Fibroblast of skin of back (primary cell): ENCODE measurements around the gene UGT1A7.

Source experiments
- DNase-seq: peaks from one replicate; pipeline ENCODE4 v3.0.0-alpha.2; 2013

UGT1A7 gene

DNA sequence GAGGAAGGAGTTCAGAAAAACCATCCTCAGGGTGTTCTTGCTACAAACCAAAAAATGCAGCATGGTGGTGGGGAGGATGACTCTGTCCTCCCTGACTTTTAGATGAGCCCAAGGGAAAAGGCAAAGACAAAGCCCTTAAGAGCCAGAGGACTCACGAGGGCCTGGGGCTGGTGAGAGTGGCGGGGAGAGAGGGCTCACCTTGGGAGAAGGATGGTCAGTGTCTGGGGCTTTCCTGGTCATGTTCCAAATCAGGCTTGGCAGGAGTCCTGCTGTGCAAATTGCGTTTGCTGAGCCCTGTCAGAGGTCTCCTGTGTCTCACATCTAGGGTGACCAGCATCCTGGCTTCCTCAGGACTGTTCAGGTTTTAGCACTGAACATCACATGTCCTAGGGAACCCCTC lies 83.1 kb downstream of the UGT1A7 start:
- DNase-seq = no peak

DNA sequence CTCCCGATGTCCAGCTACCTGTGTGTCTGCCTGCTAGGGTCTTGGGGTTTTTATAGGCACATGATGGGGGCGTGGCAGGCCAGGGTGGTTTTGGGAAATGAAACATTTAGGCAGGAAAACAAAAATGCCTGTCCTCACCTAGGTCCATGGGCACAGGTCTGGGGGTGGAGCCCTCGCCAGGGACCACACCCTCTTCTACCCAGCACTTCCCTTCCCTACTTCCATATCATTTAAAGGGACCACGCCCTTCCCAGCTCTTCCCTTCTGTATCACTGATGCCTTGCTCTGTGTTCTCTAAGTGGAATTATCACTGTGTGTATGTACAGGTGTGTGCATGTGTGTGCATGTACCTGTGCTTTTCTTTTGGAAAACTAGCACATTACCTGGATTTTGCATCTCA lies 84.7 kb downstream of the UGT1A7 start:
- DNase-seq = no peak

DNA sequence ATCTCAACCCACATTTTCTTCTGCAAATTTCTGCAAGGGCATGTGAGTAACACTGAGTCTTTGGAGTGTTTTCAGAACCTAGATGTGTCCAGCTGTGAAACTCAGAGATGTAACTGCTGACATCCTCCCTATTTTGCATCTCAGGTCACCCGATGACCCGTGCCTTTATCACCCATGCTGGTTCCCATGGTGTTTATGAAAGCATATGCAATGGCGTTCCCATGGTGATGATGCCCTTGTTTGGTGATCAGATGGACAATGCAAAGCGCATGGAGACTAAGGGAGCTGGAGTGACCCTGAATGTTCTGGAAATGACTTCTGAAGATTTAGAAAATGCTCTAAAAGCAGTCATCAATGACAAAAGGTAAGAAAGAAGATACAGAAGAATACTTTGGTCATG lies 86.4 kb downstream of the UGT1A7 start:
- DNase-seq = no peak

DNA sequence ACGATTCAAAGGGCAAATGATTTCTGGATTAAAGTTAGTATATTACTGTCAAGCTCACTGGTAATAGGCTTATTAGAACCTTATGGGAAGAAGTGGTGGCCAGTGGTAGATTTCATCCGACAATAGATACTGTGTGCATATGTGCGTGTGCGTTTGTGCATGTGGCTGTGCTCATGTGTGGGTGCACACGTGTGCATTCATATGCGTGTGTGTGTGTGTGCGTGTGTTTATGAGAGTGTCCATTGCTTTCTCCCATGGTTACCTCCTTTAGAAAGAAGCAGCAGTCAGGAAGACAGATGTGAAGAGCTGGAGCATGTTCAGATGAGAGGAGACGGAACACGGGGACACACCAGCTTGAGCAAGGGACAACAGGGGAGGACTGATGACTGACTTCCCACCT lies 87.6 kb downstream of the UGT1A7 start:
- no peak for DNase-seq

DNA sequence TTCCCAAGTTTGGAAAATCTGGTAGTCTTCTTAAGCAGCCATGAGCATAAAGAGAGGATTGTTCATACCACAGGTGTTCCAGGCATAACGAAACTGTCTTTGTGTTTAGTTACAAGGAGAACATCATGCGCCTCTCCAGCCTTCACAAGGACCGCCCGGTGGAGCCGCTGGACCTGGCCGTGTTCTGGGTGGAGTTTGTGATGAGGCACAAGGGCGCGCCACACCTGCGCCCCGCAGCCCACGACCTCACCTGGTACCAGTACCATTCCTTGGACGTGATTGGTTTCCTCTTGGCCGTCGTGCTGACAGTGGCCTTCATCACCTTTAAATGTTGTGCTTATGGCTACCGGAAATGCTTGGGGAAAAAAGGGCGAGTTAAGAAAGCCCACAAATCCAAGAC lies 90.5 kb downstream of the UGT1A7 start:
- DNase-seq = no peak

DNA sequence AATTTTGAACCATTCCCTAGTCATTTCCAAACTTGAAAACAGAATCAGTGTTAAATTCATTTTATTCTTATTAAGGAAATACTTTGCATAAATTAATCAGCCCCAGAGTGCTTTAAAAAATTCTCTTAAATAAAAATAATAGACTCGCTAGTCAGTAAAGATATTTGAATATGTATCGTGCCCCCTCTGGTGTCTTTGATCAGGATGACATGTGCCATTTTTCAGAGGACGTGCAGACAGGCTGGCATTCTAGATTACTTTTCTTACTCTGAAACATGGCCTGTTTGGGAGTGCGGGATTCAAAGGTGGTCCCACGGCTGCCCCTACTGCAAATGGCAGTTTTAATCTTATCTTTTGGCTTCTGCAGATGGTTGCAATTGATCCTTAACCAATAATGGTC lies 90.9 kb downstream of the UGT1A7 start:
- no peak for DNase-seq

DNA sequence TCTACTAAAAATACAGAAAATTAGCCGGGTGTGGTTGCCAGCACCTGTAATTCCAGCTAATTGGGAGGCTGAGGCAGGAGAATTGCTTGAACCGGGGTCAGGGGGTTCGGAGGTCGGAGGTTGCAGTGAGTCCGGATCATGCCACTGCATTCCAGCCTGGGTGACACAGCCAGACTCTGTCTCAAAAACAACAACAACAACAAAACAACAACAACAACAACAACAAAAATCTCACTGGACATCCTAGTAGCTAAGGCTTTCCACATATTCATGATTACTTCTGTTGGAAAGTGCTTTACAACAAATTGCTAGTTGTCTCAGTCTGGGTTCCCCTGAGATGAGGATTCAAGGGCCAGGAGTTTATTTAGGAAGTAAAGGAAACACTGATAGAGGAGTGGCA lies 92.2 kb downstream of the UGT1A7 start:
- DNase-seq = no peak

DNA sequence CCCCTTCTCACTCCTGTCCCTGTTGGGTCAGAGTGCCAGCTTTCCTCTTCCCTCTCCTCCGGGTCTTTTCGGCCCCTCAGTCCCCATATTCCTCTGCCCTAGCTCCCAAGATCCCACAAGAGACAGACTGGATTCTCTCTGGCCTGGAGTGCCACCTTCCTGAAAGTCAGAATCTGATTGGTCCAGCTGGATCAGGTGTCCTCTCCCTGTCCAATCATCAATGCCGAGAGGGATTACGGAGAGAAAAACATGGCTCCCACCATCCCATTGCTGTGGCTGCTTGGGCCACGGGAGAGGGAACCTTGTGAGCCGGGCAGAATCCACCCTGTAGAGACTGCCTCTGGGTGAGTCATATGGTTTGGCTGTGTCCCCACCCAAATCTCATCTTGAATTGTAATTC lies 93.7 kb downstream of the UGT1A7 start:
- DNase-seq = no peak

DNA sequence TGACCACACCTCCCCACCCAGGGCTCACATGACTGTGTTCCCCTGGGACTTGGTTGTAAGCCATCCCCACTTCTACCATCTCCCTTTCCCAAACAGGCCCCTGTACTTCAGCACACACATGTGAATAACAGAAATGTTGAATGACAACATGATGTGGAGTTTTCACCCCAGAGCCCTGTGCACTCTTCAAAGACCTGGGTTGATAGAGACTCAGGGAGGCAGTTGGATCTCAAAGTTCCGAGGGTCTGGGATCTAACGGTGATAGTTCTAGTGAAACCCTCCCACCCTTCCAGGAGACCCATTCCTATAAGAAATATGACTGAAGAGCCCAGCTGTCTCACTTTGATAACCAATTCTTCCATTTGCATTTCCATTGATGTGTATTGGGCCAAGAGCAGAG lies 96.3 kb downstream of the UGT1A7 start, which contains the start of gene MROH2A:
MROH2A (plus strand) TSS at position 301 of the 400 bp plus-strand sequence. CDS start 1,029 bp downstream, outside the sequence.
- DNase-seq = no peak

DNA sequence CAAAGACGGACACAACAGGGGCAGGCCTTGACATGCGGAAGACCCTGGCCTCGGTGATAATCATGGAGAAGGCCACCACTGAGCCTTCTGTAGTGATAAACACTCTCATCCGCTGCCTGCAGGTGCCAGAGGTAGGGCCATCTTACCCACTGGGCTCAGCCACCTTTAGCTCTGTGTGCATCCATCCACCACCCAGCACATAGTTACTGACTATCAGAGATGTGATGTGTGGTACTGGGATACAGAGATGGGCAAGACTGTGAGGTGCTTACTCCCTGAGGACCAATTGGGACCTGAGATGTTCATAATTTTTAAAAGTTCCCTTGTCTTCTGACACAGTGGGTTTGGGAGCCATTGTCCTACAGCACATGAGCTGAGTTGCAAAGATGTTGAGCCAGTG lies 98.0 kb downstream of the UGT1A7 start:
- DNase-seq = no peak

DNA sequence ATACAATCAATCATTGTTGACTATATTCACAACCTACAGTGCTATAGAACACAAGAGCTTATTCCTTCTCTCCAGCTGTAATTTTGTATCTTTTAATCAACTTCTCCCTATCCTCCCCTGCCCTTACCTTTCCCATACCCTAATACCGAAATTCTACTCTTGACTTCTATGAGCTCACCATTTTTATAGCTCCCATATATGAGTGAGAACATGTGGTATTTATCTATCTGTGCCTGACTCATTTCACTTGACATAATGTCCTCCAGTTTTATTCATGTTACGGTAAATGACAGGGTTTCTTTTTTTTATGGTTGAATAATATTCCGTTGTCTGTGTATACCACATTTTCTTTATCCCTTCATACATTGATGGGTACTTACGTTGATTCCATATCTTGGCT lies 99.1 kb downstream of the UGT1A7 start:
- no peak for DNase-seq

DNA sequence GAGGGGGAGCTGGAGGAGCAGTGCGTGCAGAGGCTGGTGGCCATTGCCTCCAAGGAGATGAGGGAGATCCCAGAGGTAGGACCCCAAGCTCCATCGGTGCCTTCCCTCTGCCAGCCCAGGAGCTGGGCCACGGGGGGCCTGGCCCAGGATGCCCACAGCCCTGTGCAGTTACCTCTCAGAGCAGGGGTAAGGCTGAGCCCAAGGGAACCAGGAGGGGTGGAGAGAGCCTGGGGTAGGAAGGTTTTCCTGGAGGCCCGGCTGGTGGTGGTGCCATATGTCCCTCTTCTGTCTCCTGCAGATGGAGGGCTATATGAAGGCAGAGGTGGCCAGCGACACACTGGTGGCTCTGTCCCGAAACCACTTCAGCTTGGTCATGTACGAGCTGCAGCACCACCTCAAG lies 107.9 kb downstream of the UGT1A7 start:
- DNase-seq = no peak

DNA sequence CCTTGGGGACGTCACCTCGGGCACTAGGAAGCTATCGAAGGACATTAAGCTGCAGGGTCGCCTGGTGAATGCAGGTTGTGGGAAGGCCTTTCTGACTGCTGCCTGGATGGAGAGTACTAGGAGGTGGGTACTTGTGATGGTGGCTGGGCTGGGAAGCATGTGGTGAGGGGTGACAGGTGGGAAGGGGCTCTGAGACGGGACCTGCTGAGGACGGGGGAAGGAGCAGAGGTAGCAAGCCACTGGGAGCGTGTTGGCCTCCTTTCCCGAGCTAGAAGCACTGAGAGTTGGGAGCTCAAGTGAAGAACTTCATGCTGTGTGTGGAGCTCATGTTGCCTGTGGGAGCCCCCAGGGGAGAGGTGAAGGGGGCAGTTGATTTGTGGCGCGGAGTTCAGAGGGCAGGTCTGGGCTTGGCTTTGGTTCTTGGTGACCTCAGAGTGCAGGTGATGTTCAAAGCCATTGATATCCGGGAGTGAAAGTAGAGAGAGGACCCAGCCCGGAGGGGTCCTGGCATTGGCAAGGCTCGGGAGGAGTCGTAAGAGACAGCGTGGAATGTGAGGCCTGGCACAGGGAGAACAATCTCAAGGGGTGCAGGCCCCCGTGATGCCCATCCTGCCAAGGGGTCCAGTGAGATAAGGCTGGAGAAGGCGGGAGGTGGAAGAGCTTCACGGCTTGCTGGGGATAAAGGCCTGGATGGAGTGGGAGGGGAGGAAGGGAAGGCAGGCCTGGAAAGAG lies 109.6 kb downstream of the UGT1A7 start:
- no peak for DNase-seq

DNA sequence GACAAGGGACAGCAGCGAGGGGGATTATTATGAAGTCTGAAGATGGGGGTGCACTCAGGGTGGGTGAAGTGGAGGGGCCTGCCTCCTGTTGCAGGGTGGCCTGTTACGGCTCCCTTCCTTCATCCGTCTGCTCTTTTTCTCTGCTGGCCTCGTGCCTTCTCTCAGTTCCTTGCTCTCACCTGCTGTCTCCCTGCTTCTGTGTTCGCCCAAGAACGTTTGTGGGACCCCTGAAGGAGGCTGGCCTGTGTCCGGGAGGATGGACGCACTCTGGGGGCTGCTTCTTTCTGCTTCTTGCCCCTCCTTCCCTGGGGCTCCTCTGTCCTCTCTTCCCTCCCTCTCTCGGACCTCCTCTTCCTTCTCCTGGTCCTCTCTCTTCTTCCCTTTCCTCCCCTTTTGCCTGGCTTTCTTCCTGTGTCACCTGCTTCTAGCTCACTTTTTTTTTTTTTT lies 110.2 kb downstream of the UGT1A7 start:
- DNase-seq = no peak

DNA sequence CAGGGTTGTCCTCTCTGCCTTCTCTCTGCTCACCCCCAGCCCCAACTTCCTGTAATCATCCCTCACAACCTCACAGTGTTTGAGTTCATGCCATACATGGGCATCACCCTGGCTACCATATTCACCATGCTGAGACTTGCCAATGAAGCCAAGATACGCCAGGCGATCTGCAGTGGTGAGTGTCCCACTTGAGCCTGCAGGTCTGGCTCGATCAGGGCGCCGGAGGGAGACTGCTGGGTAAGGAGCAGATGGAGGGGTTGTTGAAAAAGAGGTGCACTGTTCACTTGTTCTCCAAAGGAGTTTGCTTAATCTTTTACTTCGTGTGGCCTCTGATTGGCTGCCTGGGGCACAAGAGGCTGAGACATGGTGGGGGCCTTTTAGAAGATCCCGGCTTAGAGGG lies 111.0 kb downstream of the UGT1A7 start:
- DNase-seq = no peak

DNA sequence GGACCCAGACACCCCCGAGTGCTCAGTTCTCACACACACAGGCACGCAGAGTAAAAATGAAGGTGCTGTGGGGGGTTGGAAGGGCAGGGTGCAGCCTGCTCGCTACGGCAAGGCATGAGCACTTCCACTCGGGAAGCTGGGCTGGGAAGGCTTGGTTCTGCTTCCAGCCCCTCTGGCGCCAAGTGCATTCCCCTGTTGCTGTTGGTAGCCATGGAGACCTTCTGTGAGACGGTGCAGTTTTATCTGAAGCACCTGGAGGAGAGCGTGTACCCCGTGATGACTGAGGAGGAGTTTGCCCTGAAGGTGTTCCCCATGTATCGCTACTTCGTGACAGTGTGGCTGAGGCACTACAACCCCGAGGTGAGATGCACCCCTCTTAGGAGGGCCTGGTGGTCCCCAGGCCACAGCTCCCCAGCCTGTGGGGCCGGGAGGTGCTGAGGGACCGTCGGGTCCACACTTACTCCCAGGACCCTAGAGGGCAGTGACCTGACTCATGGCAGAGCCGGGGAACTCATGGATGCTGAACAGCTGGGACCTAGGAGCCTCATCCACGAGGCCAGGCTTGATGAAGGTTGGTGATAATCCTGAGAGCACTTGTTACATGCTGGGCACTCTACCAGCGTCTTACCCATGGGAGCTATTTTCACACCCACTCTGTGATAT lies 111.9 kb downstream of the UGT1A7 start:
- DNase-seq = no peak

DNA sequence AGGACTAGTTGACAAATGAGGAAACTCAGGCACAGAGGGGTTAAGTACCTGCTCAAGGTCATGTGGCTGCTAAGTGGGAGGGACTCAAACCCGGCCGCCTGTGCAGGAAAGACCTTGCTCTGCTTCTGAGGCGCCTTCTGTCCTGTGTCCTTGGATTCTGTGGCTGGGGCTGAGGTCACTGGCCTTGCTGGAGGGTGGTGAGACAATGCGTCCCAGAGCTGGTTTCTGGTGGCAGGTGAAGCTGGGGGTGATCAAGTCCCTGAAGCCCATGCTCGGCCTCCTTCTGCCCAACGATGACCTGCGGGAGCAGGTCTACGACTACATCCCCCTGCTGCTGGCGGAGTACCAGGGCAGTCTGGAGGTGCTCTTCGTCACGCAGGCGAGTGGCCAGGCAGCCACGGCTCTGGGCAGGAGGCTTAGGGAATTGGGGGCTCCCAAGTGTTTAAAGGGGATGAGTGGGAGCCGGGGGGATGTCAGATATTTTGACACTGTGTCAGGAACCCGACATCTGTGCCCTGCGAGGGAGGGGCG lies 112.5 kb downstream of the UGT1A7 start:
- no peak for DNase-seq

DNA sequence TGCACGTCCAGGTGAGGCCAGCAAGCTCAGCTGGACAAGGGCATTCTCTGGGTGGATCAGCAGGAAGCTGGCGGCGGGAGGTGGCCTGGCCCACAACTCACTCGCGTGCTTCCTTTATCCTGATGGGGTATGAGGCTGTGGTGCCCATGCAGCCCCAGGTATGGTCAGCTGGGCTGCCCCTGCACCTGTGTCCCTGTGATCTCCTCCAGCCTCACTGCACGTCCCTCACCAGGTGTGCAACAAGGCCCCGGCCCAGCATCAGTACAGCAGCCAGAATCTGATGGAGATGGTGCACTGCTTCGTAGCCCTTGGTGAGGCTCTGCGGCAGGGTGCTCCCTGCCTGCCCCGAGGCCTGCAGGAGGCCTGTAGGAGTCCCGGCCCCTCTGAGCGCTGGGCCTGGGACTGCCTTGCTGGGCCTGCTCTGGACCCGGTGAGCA lies 114.1 kb downstream of the UGT1A7 start:
- no peak for DNase-seq

DNA sequence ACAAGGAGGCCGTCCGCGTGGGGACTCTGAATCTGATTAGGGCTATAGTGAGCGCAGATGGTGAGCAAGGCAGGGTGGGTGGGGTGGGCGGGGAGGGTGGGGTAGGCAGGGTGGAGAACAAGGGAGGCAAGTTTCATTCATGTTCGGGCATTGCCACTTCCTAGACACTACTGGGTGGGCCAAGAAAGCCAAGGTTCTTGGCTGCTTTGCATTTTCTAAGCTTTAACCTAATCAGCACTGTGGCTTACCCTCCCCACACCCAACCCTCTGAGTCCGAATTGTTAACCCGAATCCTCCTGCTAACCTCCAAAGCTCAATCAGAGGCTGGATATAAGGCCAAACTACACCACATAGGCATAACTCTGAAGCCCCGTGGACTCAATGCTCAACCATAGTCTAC lies 114.6 kb downstream of the UGT1A7 start:
- no peak for DNase-seq

DNA sequence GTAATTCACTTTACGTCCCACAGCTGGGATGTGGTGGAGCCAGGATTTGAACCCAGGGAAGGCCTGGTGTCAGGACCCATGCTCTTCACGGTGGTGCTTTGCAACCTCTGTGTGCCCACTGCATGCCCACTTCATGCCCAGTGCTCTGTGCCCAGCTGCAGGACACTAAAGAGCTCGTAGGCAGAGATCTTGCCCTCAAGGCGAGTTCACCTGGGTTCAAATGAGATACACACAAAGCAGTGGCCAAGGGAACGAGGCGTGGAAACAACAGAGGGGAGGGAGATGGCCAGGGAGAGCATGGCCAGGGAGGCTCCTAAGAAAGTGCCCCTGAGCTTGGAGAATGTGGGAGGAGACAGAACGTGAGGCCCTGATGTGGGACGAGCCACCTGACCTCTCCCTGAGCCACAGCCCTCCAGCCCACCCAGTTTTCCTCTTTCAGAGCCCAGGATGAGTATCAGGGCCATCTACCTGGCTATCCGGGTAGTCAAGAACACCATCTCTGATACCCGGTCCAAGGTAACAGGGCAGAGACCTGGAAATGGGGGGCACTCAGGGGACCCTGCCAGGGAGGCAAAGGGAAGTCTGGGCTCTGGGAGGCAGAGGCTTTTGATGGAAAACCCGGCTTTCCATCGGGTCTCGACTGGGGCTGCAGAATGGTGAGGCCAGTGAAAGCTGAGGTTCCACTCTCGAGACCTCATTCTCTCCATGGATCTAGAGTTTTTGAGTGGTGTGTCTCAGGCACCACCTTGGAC lies 116.8 kb downstream of the UGT1A7 start:
- no peak for DNase-seq

DNA sequence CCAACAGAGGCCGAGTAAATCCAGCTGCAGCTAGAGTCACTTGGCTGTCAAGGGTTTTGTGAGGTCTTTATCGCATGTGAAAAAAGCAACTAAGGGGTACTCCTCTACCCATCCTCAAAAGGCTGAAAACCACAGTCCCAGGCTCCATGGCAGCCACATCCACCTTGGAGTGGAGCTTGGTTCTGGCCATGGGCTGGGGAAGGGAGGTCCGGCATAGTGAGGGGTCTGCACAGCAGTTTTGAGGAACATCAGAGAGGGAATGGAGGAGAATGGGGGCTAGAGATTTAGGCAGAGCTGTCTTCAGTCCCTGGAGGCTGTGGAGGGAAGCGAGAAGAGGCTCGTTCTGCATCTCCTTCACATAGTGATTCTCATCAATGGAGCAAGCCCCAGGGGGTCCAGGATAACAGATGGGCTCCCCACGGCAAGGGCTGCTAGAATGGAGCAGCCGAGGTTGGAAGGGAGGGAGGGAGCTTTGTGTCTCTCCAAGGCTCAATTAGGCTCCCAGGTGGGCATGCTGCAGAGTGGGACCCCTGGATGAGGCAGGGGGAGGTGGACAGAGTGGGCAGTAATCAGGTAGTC lies 117.5 kb downstream of the UGT1A7 start:
- DNase-seq = no peak

DNA sequence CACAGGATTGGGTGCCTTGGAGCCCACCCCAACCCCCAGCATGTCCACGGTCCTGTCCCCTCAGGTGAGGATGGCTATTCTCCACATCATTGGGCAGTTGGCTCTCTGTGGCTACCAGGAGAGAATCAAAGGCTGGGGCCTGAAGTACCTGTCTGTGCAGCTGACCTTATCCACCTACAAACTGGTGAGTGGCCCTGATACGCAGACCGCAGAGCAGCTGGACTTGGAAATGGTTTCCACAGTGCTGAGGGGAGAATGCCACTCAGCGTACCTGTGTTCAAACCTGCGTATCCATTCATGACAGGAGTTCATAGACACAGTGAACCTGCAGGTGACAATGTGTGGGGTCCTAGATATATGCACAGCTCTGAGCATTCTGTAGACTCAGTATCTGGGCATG lies 118.0 kb downstream of the UGT1A7 start:
- DNase-seq = no peak

DNA sequence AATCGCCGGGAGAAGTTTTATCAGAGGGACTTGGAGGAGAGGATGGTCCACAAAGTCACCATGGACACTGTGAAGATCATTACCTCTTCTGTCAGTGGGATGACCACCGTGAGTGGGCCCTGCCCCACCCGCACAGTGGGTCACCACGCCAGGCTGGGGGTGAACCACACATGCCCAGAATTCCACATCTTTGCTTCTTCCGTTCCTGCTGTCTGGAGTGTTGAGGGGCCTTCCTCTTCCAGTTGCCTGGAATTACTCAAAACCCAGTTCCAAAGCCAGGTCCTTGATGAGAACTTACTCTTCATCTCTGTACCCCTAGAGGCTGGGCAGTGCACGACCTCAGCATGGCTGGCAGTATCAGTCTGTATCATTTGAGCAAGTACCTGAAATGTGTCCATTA lies 118.5 kb downstream of the UGT1A7 start:
- DNase-seq = no peak
